ENCODE results near the gene NKD2.
A peak's percentile ranks its signal among the peaks of the same experiment; 100 is the strongest.

The NKD2 gene

DNA sequence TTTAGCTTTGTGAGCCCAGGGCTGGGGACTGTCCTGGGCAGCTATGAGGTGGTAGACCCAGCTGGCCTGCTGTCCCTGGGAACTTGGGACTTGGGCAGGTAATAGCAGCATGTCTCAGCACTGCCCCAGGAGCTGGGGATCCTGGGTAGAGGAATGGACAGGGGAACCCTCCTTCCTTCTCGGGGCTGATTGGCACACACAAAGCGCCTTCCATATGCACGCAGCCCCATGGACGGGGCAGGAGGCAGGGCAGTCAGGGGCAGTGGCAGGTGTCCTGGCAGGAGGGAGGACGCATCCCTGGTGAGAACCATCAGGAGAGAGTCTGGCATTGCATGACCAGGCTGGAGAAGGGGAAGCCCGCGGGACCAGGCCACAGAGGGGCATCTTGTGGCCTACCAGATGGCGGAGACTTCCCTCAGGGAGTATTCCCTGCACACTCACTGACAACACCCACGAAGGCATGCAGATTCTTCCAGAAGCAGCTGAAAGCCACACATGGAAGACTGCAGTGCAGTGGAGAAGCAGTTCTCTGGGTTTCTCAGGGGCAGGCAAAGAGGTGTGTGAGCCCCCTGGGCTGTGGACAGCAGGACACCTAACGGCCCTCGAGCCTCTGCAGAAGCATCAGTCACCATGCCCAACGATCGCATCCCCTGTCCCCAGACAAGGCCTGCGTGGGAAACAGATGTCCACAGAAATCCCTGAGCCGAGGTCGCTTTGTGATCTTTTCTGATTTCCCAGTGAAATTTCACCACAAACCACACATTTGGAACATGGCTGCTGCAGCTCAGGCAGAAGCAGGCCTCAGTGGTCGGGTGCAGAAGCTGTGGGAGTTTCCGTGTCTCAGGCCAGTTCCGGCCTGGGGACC lies 7.0 kb upstream of the NKD2 start:
- no peak for DNase-seq

- DNase-seq: no peak
These were observed 6.4 kb upstream of the NKD2 start for GRCh38 chr5:1002271-1002546.

- no peak for DNase-seq
These were observed 5.8 kb upstream of the NKD2 start for GRCh38 chr5:1002836-1003235.

DNA sequence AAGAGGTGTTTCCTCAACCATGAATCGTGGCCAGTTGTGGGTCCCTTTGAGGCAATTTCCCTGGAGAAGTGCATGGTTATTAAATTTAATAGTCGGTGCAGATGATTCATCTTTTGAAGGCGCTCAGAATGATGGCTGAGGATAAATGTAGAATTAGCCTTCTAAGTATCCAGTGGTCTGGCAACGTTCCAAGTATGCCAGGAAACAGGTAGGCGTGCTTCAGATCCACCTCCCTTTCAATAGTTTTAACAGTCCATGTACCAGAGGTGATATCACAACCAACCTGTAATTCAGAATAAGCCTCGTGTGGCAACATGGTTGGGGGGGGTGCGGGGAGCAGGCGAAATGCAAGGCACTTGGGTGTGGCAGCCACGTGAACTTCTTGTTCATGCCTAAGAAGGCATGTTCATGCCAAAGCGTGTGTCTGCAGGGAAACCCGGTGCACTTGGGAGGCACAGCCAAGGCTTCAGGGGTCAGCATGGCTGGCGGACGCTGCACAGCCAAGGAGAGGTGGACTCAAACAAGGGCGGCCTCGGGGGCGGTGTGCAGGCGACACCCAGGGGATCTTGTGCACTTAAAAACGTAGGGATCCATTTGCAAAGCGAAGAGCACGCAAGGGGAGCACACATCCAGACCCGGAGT lies 5.2 kb upstream of the NKD2 start:
- no peak for DNase-seq

GRCh38 chr5:1004461-1005248 lies 3.9 kb upstream of the NKD2 start:
- peak; percentile 42 for DNase-seq

- no peak for DNase-seq
These were observed 3.3 kb upstream of the NKD2 start for GRCh38 chr5:1005249-1005851.

DNA sequence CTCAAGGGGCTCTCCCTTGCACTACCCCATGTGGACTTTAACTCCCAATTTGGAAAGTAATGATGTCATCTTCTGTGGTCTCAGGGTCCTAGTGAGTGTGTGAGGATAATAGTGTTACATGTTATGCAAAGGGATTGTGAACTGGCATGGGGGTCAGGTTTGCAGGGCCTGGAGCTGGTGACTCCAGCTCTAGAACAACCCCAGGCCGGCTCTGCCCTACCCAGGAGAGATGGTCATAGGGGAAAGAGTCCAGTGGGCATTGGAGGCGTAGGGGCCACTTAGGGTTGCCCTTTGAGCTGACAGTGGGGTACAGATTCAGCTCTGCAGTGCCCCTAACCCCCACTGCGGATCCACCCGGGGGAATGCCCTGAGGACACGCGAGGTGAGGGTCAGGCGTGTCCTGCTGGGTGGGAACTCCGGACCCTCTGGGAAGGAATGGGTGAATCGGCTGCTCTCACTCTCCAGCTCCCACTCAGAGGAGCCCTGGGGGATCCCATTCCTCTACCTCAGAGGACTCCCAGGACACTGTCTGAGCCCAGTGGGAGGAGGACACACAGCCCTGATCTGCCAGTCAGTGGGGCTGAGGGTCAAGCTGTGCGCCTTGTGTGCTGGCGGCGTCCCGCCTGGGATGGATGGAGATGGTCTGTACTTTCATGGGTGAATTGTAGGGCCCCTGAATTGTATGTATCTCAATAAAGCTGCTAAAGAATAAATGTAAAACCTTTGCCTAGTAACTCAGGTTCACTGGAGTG lies 2.5 kb upstream of the NKD2 start:
- DNase-seq: no peak

DNA sequence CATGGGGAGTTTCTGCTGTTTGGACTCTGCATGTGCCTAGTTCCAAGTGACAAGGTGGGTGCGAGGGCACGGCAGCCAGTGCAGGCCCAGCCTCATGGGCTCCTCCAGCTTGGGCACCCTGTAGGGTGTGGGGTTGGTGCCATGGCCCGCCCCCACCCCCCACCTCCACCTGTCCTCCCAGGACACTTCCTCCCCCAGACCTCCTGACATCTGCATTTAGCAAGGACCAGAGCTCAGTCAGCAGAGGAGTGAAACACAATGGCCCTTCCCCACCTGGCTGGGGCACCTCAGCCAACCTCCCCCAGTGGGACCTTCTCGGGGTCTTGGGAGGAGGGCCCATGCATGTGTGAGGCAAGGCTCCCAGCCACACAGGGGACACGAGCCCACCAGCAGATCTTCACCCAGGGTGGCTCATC lies 1.9 kb upstream of the NKD2 start:
- no peak for DNase-seq

DNA sequence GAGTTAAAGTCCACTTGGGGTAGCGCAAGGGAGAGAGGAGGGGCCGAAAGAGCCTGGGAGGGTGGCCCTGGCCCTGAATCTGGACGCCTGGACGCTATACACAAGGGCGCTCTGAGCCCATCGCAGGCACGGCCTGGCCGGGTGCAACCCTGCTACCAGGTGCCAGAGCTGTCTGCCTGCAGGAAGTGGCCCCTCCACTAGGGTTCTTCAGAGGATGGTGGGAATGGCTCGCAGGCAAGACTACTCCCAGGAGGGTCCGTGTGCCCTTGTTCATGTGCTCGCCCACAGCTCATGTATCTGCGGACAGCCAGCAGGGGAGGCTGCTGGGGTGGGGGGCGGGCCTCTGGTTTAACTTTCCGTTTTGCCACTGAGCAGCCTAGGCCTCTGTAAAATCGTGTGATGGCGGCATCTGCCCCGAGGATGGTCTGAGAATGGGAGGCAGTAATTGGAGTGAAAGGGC lies 1.4 kb upstream of the NKD2 start:
- no peak for DNase-seq

GRCh38 chr5:1007681-1008450 lies 736 bp upstream of the NKD2 start:
- no peak for DNase-seq

- DNase-seq: no peak
These were observed 968 bp downstream of the NKD2 start for GRCh38 chr5:1009359-1010180.

- no peak for DNase-seq
These were observed 1.5 kb downstream of the NKD2 start for GRCh38 chr5:1010181-1010510.

DNA sequence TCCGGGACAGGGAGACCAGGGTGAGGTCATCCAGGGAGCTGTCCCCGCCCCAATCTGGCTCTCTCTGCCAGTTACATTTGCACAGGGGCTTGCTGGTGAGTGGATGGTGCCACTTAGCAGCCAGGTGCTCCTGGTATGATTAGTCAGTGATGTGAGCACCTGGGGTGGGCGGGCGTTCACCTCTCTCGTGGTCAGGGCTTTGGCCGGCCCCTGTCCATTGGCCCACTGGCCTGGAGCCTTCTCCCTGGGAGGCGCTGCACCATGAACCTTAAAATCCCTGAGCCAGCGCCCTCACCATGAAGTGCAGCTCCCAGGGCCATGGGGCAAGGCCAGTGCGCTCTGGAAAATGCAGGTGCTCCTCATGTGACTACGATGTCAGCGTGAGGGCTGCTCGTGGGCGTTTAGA lies 2.0 kb downstream of the NKD2 start:
- DNase-seq: no peak

DNA sequence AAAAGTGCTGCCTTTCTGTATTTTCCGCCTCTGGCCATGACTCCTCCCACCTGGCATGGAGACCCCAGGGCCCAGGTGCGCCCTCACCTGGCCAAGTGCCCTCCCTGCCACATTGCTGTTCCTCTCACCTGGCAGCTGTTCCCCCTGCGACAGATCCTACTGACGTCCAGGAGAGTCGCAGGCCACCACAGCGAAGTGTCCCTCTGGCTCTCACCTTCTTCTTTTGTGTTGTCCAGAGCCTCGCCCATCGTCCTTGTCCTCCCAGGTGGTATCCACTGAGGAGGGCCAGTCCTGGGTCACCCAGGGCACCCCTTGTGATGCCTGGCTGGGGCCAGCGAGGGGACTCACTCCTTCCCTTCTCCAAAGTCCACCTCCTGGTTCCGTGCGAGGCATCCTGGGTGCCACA lies 2.6 kb downstream of the NKD2 start:
- no peak for DNase-seq

- no peak for DNase-seq
These were observed 3.2 kb downstream of the NKD2 start for GRCh38 chr5:1011741-1012312.

DNA sequence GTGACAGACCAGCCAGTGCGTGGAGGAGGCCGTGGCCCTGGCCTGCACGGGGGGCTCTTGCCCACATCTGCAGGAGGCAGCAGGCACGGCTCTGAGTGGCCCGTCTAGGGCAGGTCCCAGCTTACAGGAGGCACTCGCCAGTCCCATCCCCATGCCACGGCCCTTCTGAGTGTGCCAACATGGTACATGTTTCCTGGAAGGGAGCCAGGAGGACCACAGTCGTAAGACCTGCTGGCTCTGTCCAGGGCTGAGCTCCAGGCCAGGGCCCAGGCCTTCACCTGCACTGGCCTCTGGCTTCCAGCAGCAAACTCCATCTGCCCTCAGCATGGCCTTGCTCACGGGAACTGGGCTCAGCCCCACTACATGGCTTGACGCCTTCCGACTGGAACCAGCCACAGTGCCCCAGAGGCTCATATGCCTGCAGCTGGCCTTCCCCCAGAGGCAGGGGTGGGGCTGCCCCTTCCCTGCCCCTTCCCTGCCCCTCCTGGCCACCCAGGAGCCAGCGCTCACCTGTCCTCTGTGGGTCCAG lies 3.8 kb downstream of the NKD2 start:
- DNase-seq: no peak

DNA sequence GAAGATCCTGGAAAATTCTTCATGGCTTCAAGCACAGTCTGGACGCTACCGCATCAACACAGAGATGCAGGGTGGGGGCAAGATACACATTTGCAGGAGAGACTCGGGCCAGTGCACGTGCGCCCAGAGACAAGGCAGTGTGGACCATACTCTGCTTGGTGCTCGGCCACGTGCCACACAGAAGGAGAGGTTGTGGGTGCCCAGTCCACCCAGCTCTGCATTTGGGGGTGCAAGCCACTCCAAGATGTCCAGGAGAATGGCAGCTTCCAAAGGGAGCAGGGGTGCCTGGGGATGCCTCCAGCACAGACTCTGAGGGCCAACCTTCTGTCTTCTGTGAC lies 4.3 kb downstream of the NKD2 start:
- no peak for DNase-seq

GRCh38 chr5:1013238-1013947 lies 4.8 kb downstream of the NKD2 start:
- no peak for DNase-seq

DNA sequence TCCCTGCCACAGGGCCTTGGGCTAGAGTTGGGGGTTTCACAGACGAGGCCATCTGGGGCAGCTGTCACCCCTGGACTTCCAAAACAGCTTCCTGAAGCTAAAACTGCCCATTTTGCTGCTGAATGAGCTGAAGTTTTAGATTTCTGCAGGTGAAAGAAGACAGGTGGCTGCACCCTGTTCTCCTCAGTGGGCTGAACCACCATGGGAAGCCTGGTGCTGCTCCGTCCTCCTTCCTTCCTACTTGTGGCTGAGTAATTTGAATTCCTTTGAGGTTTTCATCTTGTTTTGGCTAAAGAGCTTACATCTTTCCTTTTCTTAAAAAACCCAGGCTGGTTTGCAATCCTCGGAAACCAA lies 5.3 kb downstream of the NKD2 start:
- no peak for DNase-seq

DNA sequence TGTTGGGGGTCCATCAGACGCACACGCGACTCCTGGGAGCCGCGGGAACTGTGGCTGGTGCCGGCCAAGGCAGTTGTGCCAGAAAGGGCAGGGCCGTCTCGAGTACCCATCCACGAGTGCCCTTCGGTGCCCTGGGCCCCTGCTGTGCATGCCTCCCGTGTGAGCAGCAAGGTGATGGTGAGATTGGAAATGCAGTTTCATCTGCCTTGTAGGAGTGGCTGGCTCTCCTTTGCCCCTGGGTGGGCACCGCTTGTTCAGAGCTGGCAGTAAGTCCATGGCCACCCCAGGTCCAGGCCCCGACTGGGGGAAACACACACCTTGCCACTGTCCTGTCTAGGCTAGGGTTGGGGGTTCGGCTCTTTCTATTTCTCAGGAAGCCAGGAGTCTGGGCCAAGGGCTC lies 5.7 kb downstream of the NKD2 start:
- no peak for DNase-seq
